ENCODE data around the gene SLC30A1.

The SLC30A1 gene

GRCh38 chr1:211527006-211527405 is 52.0 kb downstream of the SLC30A1 start:
- TF ChIP-seq, protein P1, sequence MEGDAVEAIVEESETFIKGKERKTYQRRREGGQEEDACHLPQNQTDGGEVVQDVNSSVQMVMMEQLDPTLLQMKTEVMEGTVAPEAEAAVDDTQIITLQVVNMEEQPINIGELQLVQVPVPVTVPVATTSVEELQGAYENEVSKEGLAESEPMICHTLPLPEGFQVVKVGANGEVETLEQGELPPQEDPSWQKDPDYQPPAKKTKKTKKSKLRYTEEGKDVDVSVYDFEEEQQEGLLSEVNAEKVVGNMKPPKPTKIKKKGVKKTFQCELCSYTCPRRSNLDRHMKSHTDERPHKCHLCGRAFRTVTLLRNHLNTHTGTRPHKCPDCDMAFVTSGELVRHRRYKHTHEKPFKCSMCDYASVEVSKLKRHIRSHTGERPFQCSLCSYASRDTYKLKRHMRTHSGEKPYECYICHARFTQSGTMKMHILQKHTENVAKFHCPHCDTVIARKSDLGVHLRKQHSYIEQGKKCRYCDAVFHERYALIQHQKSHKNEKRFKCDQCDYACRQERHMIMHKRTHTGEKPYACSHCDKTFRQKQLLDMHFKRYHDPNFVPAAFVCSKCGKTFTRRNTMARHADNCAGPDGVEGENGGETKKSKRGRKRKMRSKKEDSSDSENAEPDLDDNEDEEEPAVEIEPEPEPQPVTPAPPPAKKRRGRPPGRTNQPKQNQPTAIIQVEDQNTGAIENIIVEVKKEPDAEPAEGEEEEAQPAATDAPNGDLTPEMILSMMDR (IDR thresholded peaks at IDR 0.05; ENCODE audit: low read depth, low read length), result no peak
- H3K4me3 ChIP-seq (ENCODE audit: low read depth, low read length), result no peak overlapping the region

- TF ChIP-seq, protein P1 (IDR thresholded peaks at IDR 0.05; ENCODE audit: low read depth, low read length), result no peak
- H3K4me3 ChIP-seq (ENCODE audit: low read depth, low read length), result no peak overlapping the region
These were observed 52.9 kb downstream of the SLC30A1 start for GRCh38 chr1:211526101-211526500.

DNA sequence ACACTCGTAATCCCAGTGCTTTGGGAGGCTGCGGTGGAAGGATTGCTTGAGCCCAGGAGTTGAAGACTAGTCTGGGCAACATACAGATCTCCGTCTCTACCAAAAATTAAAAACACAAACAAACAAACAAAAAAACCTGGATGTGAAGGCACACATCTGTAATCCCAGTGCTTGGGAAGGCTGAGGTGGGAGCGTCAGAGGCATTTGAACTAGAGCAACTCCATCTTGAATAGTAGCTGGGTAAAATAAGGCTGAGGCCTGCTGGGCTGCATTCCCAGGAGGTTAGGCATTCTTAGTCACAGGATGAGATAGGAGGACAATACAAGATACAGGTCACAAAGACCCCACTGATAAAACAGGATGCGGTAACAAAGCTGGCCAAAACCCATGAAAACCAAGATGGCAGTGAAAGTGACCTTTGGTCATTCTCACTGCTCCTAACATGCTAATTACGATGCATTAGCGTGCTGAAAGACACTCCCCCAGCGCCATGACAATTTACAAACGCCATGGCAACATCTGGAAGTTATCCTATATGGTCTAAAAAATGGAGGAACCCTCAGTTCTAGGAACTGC is 53.8 kb downstream of the SLC30A1 start:
- no peak overlapping the region for H3K4me3 ChIP-seq (ENCODE audit: low read depth, low read length)
- TF ChIP-seq, protein P1 (IDR thresholded peaks at IDR 0.05; ENCODE audit: low read depth, low read length), result no peak

DNA sequence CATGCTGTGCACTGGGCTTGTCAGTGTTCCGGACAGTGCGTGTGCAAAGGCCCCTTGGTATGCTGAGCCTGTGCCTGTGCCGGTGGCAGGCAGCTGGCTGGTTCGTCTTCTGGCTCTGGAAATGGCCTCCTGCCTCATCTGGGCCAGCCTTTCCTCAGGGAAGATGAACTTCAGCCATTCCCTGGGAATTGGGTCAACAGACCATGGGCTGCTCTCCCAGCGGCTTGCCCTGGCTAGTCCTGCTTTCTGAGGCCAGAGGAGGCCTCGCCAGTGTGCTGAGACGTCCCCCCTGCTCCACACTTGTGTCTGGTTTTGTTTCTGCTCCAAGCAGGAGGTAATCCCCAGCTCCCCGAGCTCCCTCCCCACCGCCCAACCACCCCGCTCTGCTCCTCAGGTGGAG is 54.4 kb downstream of the SLC30A1 start:
- H3K4me3 ChIP-seq (ENCODE audit: low read depth, low read length), result no peak overlapping the region
- TF ChIP-seq, protein P1 (IDR thresholded peaks at IDR 0.05; ENCODE audit: low read depth, low read length), result no peak

DNA sequence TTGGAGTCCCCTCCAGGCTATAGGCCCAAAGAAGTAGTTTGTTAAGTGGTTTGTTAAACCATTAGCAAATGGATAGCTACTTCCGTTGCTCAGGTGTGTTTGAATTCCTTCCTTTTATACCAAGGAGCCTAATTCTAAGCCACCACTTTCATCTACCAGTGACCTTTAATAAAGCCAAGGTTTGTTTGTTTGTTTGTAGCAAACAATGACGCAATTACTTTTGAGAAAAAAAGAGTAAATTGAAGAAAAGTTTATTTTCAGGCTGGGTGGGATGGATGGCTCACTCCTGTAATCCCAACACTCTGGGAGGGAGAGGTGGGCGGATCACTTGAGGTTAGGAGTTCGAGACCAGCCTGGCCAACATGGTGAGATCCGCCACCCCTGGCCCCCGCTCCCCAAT is 56.2 kb downstream of the SLC30A1 start:
- H3K4me3 ChIP-seq (ENCODE audit: low read depth, low read length), result no peak overlapping the region
- TF ChIP-seq, protein P1 (IDR thresholded peaks at IDR 0.05; ENCODE audit: low read depth, low read length), result no peak
